Left forelimb (tissue), 1 donor: ENCODE results near the gene UBE2D2.
"Not testable (repeated sequence)": the region's sequence is repeated elsewhere in the genome, so short reads cannot be mapped to it uniquely, and the experiment has no call there.

Experiments
- DNase-seq: peaks from one replicate; pipeline ENCODE4 v3.0.0-alpha.2; 2018; ENCODE audit warnings: low spot score

Gene UBE2D2

GRCh38 chr5:139549162-139549894, 11.8 kb upstream of the UBE2D2 start:
- no peak for DNase-seq

DNA sequence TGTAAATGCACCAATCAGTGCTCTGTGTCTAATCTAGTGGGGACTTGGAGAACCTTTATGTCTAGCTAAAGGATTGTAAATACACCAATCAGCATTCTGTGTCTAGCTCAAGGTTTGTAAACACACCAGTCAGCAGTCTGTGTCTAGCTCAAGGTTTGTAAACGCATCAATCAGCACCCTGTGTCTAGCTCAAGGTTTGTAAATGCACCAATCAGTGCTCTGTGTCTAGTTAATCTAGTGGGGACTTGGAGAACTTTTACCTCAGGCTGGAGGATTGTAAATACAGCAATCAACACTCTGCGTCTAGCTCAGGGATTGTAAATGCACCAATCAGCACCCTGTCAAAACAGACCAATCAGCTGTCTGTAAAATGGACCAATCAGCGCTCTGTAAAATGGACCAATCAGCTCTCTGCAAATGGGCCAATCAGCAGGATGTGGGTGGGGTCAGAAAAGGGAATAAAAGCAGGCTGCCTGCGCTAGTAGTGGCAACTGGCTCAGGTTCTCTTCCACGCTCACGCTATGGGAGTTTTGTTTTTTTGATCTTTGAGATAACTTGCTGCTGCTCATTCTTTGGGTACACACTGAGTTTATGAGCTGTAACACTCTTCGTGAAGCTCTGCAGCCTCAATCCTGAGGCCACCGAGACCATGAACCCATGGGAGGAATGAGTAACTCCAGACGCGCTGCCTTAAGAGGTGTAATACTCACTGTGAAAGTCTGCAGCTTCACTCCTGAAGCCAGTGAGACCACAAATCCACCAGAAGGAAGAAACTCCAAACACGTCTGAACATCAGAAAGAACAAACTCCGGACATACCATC, 10.9 kb upstream of the UBE2D2 start:
- DNase-seq, result not testable (repeated sequence)

GRCh38 chr5:139551191-139551889, 9.8 kb upstream of the UBE2D2 start:
- no peak for DNase-seq

DNA sequence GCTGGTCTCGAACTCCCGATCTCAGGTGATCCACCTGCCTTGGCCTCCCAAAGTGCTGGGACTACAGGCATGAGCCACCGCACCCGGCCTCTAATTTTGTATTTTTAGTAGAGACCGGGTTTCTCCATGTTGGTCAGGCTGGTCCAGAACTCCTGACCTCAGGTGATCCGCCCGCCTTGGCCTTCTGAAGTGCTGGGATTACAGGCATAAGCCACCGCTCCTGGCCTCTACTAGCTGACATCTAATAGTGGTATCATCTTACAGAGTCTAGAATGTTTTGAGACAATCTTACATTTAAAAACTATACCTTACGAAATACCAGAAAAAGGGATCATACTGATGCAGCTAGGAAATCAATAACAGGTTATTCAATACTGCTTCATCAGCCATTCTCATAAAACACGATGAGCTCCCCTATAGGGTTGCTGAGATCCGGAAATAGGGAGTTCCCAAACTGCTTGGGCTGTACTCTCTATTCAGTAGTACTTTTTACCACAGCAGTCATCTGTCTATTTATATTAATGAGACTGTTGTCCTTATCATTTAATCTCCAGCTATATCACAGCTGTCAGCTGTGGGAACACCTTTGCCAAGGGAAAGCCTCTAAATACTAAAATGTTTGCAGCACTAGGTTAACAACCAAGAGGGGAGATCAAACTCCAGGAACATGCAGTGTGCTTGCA, 8.1 kb upstream of the UBE2D2 start:
- DNase-seq, result no peak

DNA sequence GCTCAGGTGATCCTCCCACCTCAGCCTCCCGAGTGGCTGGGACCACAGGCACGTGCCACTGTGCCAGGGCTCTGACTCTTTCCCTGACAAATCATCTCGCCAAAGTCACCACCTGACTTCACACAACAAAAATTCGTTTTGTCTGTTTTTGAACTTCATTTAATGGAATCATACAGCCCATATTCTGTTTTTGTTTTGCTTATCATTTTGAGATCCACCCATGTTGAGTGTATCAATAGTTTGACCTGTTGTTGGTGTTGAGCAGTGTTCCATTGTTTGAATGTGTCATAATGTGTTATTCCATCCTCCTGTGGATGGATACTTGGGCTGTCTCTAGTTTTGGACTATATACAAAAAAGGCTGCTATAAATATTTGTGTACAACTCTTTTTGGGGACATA, 6.9 kb upstream of the UBE2D2 start:
- DNase-seq, result no peak

- DNase-seq, result no peak
Measured at GRCh38 chr5:139557811-139558210, 3.3 kb upstream of the UBE2D2 start.

GRCh38 chr5:139561655-139562451, 714 bp downstream of the UBE2D2 start:
- peak; percentile 79 for DNase-seq

GRCh38 chr5:139562847-139563246, 1.7 kb downstream of the UBE2D2 start:
- DNase-seq, result no peak

DNA sequence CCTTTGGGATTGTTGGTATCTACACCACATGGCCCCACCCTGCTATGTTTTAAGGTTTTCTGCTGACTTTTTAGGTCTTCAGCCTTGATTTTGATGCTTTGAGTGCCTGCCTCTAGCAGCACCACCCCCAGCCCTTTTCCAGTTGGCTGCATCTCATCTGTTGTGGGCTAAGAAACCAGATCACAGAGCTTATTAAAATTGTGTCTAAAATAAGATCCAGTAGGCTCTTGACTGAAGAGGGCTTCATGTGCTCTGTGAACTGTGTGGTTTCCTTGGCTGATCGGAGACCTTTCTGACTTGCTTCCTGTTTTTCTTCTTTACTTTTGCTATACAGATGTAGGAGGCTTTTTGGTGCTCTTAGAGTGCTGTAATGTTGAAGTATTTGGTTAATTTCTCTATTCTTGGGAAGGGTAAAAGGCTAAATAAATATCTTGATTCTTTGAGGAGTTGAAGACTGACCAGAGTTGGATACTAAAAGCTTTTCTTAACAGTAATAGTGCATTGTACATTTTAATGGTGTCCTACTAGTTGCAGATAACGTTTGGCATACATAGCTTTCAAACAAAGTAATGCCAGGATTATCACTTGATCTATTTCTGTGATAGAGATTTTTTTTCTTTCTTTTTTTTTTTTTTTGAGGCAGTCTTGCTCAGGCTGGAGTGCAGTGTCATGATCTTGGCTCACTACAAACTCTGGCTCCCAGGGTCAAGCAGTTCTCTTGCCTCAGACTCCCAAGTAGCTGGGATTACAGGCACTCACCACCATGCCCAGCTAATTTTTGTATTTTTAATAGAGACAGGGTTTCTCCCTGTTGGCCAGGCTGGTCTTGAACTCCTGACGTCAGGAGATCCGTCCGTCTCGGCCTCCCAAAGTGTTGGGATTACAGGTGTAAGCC, 4.5 kb downstream of the UBE2D2 start:
- no peak for DNase-seq

- no peak for DNase-seq
Measured at GRCh38 chr5:139566611-139567010, 5.5 kb downstream of the UBE2D2 start.

DNA sequence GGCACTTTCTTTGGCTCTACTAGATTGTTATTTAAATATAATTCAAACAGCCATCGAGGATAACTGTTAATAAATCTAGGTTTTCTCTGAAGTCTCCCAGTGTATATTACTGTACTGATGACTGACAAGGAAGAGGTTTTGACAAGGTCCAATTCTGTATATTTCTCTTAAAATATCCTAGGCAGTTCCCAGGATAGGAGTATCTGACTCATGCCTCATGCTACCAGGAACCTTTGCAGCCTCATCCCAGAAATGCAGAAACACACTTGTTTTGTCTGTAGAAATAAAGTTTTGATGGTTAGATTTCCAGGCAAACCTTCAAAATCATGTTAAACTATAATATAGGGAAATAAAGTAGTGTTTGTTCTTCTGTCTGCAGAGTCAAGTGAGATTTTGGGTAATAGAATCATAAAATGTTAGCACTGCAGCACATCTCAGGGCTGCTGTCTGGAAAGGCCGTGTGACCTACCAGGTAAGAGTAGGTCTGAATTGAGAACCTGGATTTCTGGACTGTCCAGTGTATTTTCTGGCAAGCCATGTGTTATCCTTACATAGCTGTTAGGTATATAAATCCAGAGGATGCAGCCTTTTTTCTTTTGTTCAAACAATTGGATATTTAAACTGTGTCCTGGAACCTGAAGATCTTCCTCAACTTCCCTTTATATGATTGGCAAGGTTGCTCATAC, 8.3 kb downstream of the UBE2D2 start:
- no peak for DNase-seq

DNA sequence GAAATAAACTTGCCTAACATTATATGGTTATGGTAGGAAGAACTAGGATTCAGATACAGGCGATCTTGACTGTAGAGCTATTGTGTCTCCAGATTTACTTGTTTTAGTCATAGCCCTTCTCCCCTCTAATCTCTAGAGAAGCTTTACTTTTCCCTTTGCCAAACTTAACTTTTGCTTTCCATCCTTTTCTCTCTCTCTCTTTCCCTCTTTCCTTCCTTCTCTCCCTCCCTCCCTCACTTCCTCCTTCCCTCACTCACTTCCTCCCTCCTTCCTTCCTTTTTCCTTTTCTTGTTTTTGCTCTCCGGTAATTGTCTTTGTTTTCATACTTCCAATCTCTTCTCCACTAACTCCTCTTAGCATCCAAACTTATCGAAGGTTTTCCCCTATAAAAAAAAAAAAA, 10.4 kb downstream of the UBE2D2 start:
- DNase-seq, result no peak

GRCh38 chr5:139571966-139572365, 10.8 kb downstream of the UBE2D2 start:
- DNase-seq, result no peak

- no peak for DNase-seq
Measured at GRCh38 chr5:139574641-139575312, 13.6 kb downstream of the UBE2D2 start.

- no peak for DNase-seq
Measured at GRCh38 chr5:139575313-139575646, 14.1 kb downstream of the UBE2D2 start.

GRCh38 chr5:139575751-139576150, 14.6 kb downstream of the UBE2D2 start:
- no peak for DNase-seq

DNA sequence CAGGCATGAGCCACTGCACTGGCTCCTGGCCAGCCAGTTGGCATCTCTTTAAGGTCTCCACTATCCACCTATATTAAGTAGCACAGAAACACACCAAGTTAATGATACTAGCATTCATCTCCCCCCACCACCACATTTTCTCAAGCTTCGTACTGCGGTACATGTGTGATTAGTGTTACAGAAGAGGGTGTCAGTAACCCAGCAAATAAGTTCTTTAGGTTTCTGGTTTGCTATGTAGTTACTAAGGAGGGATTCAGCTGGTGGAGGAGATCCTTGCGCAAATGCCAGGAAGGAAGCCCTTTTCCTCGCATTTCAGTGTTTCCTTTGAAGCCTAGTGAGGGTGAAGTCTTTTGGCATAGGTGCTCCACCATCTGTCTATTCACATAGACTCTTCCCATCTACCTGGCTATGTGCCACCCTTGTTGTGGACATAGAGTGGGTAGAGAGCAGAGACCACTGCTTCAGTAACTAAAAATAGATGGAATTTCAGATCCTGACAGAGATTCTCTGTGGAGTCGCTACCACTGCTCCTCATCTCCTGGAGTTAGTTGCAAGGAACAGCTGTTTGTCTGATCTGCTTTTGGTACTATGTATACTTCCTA, 16.7 kb downstream of the UBE2D2 start:
- no peak for DNase-seq

DNA sequence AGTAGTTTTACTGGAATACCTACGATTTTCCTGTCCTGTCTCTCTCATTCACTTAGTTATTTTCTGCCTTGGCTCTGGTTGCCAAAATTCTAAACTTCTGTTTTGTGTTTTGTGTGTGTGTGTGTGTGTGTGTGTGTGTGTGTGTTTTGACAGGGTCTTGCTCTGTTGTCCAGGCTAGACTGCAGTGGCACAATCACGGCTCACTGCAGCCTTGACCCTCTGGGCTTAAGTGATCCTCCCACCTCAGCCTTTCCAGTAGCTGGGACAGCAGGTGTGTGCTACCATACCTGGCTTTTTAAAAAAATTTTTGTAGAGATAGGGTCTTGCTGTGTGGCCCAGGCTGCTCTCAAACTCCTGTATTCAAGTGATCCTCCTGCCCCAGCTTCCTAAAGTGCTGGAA, 17.2 kb downstream of the UBE2D2 start:
- DNase-seq, result no peak

- not testable (repeated sequence) for DNase-seq
Measured at GRCh38 chr5:139582181-139582580, 21.0 kb downstream of the UBE2D2 start.
